RWPE1 (cell line): ENCODE data around the gene RDH12.

Experiments used
- CTCF ChIA-PET: fragments of 350-600 bp; sonication (Branson Sonifier 250); formaldehyde crosslinking; extraction: SDS; loops from one replicate; lab custom pipeline; 2021; lab: Yijun Ruan, JAX
- POLR2A ChIA-PET: fragments of 400-600 bp; formaldehyde crosslinking; extraction: SDS; loops from one replicate; lab custom pipeline; 2020; ENCODE audit warnings: antibody characterized with exemption; ENCODE audit not compliant: low non-redundant PET; lab: Yijun Ruan, JAX
- DNase-seq: peaks from one replicate; pipeline ENCODE4 v3.0.0; 2012; ENCODE audit warnings: low spot score
- H3K27ac ChIP-seq: fragments of 450-650 bp; 2 replicates; pipeline ENCODE4 v1.5.1; 2017
- CTCF ChIP-seq: fragments of 450-650 bp; conservative IDR thresholded peaks from 2 replicates; pipeline ENCODE4 v1.5.1; 2017; ENCODE audit warnings: low read depth, mild to moderate bottlenecking

RDH12 gene

GRCh38 chr14:67680121-67680602 lies 21.5 kb upstream of the RDH12 start:
- no peak for TF ChIP-seq CTCF
- peak; percentile 49 for DNase-seq
- ChIA-PET POLR2A (no interaction called here), CTCF (interaction anchor here (1.2 kb wide), 1 partner anchor 24 kb away, joined by 3 read pairs; no protein-coding TSS in a partner anchor)
- peak overlapping the region; percentile 30; the same call in 1 of the 2 replicates for H3K27ac ChIP-seq

- ChIA-PET POLR2A (no interaction called here), CTCF (no interaction called here)
- H3K27ac ChIP-seq: no peak overlapping the region
- DNase-seq: no peak
- no peak for TF ChIP-seq CTCF
Measured at GRCh38 chr14:67680941-67681340, 20.7 kb upstream of the RDH12 start.

- no peak for DNase-seq
- TF ChIP-seq CTCF: no peak
- ChIA-PET POLR2A (interaction anchor here (0.8 to 1.7 kb wide), 2 partner anchors 10 to 12 kb away, joined by 3 to 4 read pairs; partner anchors contain the start of gene RDH11), CTCF (no interaction called here)
- no peak overlapping the region for H3K27ac ChIP-seq
Measured at GRCh38 chr14:67683842-67684241, 17.8 kb upstream of the RDH12 start.

- TF ChIP-seq CTCF: no peak
Measured at GRCh38 chr14:67690011-67690410, 11.7 kb upstream of the RDH12 start.

GRCh38 chr14:67694791-67695393 lies 6.8 kb upstream of the RDH12 start:
- POLR2A ChIA-PET: interaction anchor here (0.6 kb wide), 1 partner anchor 19 kb away, joined by 3 read pairs; no protein-coding TSS in a partner anchor
- CTCF ChIA-PET: interaction anchor here (0.6 to 1.8 kb wide), 6 partner anchors 10 to 1292 kb away, joined by 3 to 11 read pairs (median 3); partner anchors contain the start of genes ATP6V1D, EIF2S1 and PIGH
- no peak for TF ChIP-seq CTCF
- peak; percentile 97 for DNase-seq
- H3K27ac ChIP-seq: peak overlapping the region; percentile 89

More at GRCh38 chr14:67690011-67690410, 11.7 kb upstream of the RDH12 start:
- no peak overlapping the region for H3K27ac ChIP-seq
- DNase-seq: no peak
- ChIA-PET CTCF (no interaction called here), POLR2A (no interaction called here)

- DNase-seq: peak; percentile 92
- ChIA-PET POLR2A (interaction anchor here (0.6 to 0.9 kb wide), 2 partner anchors 12 to 19 kb away, joined by 3 to 4 read pairs; no protein-coding TSS in a partner anchor), CTCF (interaction anchor here (1.1 to 1.8 kb wide), 4 partner anchors 9 to 336 kb away, joined by 3 to 11 read pairs (median 3); partner anchors contain the start of genes ATP6V1D, EIF2S1 and PIGH)
- peak within 1 kb of the TSS; percentile 89 for H3K27ac ChIP-seq
- TF ChIP-seq CTCF: no peak
Measured at GRCh38 chr14:67695394-67695949, 6.2 kb upstream of the RDH12 start, which contains the start of gene RDH11. TSS of gene RDH11 (minus strand) at chr14:67695764. CDS start at chr14:67695703, 61 bp downstream.
